ENCODE measurements around the gene IL4. TPM values are rescaled to one million over a fixed set of nuclear protein-coding genes. Genes with fewer than 3 reads are reported as not detected.

IL4 gene
- total and polyA plus RNA-seq, 2 experiments from 2014 or later: not detected

DNA sequence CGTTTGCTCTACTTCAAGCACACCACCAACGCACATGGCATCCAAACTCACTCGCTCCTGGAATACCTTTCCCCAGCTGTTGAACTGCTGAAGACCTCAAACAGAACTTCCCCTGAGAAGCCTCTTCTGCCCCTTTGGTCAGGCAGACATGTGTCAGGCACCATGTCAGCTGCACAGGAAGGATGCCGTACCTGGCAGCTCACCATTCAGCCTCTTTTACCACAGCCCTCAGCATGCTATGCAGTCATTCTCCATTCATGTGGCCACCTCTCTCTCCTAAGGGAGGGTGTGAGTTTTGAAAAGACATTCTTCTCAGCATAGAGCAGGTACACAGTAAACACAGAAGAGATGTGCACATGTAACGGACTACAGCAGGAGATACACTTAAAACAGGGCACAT is 14.2 kb downstream of the IL4 start (continued):
- TF ChIP-seq, protein P1, sequence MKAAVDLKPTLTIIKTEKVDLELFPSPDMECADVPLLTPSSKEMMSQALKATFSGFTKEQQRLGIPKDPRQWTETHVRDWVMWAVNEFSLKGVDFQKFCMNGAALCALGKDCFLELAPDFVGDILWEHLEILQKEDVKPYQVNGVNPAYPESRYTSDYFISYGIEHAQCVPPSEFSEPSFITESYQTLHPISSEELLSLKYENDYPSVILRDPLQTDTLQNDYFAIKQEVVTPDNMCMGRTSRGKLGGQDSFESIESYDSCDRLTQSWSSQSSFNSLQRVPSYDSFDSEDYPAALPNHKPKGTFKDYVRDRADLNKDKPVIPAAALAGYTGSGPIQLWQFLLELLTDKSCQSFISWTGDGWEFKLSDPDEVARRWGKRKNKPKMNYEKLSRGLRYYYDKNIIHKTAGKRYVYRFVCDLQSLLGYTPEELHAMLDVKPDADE (IDR thresholded peaks at IDR 0.05): no peak
- TF ChIP-seq ZNF331 (CRISPR knock-in tag; IDR thresholded peaks at IDR 0.05; ENCODE audit: low read depth): no peak
- no peak for TF ChIP-seq JUNB (IDR thresholded peaks at IDR 0.05; ENCODE audit: unreplicated experiment)
- no peak for TF ChIP-seq EZH2phosphoT487 (IDR thresholded peaks at IDR 0.05; ENCODE audit: unreplicated experiment)
- TF ChIP-seq EZH2 (IDR thresholded peaks at IDR 0.05; ENCODE audit: low read depth, unreplicated experiment): no peak
- TF ChIP-seq POLR2AphosphoS5 (IDR thresholded peaks at IDR 0.05; ENCODE audit: low read depth): no peak
- TF ChIP-seq STAT1 (IDR thresholded peaks at IDR 0.05; ENCODE audit: unreplicated experiment): no peak
- TF ChIP-seq, protein P2, sequence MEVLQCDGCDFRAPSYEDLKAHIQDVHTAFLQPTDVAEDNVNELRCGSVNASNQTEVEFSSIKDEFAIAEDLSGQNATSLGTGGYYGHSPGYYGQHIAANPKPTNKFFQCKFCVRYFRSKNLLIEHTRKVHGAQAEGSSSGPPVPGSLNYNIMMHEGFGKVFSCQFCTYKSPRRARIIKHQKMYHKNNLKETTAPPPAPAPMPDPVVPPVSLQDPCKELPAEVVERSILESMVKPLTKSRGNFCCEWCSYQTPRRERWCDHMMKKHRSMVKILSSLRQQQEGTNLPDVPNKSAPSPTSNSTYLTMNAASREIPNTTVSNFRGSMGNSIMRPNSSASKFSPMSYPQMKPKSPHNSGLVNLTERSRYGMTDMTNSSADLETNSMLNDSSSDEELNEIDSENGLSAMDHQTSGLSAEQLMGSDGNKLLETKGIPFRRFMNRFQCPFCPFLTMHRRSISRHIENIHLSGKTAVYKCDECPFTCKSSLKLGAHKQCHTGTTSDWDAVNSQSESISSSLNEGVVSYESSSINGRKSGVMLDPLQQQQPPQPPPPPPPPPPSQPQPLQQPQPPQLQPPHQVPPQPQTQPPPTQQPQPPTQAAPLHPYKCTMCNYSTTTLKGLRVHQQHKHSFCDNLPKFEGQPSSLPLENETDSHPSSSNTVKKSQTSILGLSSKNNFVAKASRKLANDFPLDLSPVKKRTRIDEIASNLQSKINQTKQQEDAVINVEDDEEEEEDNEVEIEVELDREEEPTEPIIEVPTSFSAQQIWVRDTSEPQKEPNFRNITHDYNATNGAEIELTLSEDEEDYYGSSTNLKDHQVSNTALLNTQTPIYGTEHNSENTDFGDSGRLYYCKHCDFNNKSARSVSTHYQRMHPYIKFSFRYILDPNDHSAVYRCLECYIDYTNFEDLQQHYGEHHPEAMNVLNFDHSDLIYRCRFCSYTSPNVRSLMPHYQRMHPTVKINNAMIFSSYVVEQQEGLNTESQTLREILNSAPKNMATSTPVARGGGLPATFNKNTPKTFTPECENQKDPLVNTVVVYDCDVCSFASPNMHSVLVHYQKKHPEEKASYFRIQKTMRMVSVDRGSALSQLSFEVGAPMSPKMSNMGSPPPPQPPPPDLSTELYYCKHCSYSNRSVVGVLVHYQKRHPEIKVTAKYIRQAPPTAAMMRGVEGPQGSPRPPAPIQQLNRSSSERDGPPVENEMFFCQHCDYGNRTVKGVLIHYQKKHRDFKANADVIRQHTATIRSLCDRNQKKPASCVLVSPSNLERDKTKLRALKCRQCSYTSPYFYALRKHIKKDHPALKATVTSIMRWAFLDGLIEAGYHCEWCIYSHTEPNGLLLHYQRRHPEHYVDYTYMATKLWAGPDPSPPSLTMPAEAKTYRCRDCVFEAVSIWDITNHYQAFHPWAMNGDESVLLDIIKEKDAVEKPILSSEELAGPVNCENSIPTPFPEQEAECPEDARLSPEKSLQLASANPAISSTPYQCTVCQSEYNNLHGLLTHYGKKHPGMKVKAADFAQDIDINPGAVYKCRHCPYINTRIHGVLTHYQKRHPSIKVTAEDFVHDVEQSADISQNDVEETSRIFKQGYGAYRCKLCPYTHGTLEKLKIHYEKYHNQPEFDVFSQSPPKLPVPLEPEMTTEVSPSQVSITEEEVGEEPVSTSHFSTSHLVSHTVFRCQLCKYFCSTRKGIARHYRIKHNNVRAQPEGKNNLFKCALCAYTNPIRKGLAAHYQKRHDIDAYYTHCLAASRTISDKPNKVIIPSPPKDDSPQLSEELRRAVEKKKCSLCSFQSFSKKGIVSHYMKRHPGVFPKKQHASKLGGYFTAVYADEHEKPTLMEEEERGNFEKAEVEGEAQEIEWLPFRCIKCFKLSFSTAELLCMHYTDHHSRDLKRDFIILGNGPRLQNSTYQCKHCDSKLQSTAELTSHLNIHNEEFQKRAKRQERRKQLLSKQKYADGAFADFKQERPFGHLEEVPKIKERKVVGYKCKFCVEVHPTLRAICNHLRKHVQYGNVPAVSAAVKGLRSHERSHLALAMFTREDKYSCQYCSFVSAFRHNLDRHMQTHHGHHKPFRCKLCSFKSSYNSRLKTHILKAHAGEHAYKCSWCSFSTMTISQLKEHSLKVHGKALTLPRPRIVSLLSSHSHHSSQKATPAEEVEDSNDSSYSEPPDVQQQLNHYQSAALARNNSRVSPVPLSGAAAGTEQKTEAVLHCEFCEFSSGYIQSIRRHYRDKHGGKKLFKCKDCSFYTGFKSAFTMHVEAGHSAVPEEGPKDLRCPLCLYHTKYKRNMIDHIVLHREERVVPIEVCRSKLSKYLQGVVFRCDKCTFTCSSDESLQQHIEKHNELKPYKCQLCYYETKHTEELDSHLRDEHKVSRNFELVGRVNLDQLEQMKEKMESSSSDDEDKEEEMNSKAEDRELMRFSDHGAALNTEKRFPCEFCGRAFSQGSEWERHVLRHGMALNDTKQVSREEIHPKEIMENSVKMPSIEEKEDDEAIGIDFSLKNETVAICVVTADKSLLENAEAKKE (CRISPR knock-in tag; IDR thresholded peaks at IDR 0.05): no peak
- TF ChIP-seq CREB1 (CRISPR knock-in tag; IDR thresholded peaks at IDR 0.05; ENCODE audit: low read depth): no peak
